Right lobe of liver (tissue), 6 donors: Measurements from ENCODE around the gene MARK4. TPM values are rescaled to one million over a fixed set of nuclear protein-coding genes. Genes with fewer than 3 reads are reported as not detected.
"Not testable (repeated sequence)": the region's sequence is repeated elsewhere in the genome, so short reads cannot be mapped to it uniquely, and the experiment has no call there.

ENCODE experiments used
- ATAC-seq, 4 donors: fragments of 200-7000 bp; cut with Tn5 transposase; one replicate each; pipeline ENCODE4 v1.9.1; 2020; ENCODE audit warnings: mild to moderate bottlenecking in 4 of 4, moderate library complexity in 4 of 4
- DNase-seq, 3 donors: peaks; one replicate each; pipeline ENCODE4 v3.0.0-alpha.2; 2020
- H3K27ac ChIP-seq, 3 donors: fragments of 200-600 bp; one replicate each; pipeline ENCODE4 v1.8.0; 2022
- H3K27me3 ChIP-seq, 2 donors: fragments of 200-600 bp; one replicate each; pipeline ENCODE4 v1.8.0; 2022
- H3K36me3 ChIP-seq, 4 donors: fragments of 200-600 bp; sonication (generic) in 1 of 4; one replicate each; pipeline versions ENCODE4 v1.5.1 to v1.8.0; 2017 to 2022; ENCODE audit warnings: control low read depth in 1 of 4
- H3K4me1 ChIP-seq, 4 donors: fragments of 200-600 bp; sonication (generic) in 1 of 4; one replicate each; pipeline versions ENCODE4 v1.5.1 to v1.8.0; 2017 to 2022; ENCODE audit warnings: control low read depth in 1 of 4
- H3K4me3 ChIP-seq, 3 donors: fragments of 200-600 bp; one replicate each; pipeline ENCODE4 v1.8.0; 2022
- H3K9me3 ChIP-seq, 4 donors: fragments of 200-600 bp; sonication (generic) in 1 of 4; one replicate each; pipeline versions ENCODE4 v1.5.1 to v1.8.0; 2017 to 2022; ENCODE audit warnings: control low read depth in 1 of 4
- CTCF ChIP-seq, 4 donors: fragments of 200-600 bp in 3 of 4; fragments of 450-650 bp in 1 of 4; IDR thresholded peaks; one replicate each; pipeline versions ENCODE4 v1.5.1 to v1.8.0; 2016 to 2022; ENCODE audit warnings: antibody characterized with exemption in 4 of 4, mild to moderate bottlenecking in 2 of 4
- POLR2A ChIP-seq: fragments of 450-650 bp; IDR thresholded peaks from one replicate; pipeline ENCODE4 v1.6.1; 2017; ENCODE audit warnings: antibody characterized with exemption, mild to moderate bottlenecking
- WGBS: methylation state at CpG from one replicate; pipeline ENCODE4 v1.1.6; 2018; ENCODE audit warnings: low coverage, low lambda C conversion rate; ENCODE audit not compliant: insufficient coverage; ENCODE audit errors: missing lambda C conversion rate; 5-methylcytosine and 5-hydroxymethylcytosine counted together
- intact Hi-C, 2 donors: fragments of 100-400 bp; cut with DNase I; formaldehyde crosslinking; loops; one replicate each; pipeline versions ENCODE4 v1.11.2 to v1.14.1; 2022
- total RNA-seq, 6 experiments: library from RNA; depleted of rRNA in 2 of 6; stranded (reverse); fragments of >200 nt in 2 of 6; fragmentation: NEBNext Ultra II Directional in 3 of 6; extraction: Animal tissue kit (Norgen Biotek cat#: 25700) in 3 of 6; gene quantifications; one replicate each; pipeline versions ENCODE4 v1.1.0 to v1.2.4, GENCODE V29; 2016 to 2023
- donor health status: DM: no; HTN: yes; CAD: no.
- donor health status: DM: no; HTN: no; CAD: no.
- donor health status: DM: no; HTN: no; CAD: no.
- donor health status: DM: no; HTN: yes; CAD: no.
- donor health status: DM: no; HTN: yes; CAD: no.

MARK4 gene
- total RNA-seq, 6 experiments from 2014 or later, result 14.2 to 23.5 (median 17.5) TPM

GRCh38 chr19:45306040-45306439 lies 55.0 kb downstream of the MARK4 start:
- no peaks in the 10 kb centered on the region for H3K9me3 ChIP-seq
- no peaks in the 10 kb centered on the region for H3K36me3 ChIP-seq
- H3K4me1 ChIP-seq, result no peaks in the 10 kb centered on the region
- WGBS, result 43% methylated on average over 8 of the region's 9 CpGs
- ATAC-seq (peak in 3 of 4 donors; percentile 17 to 48 (median 29)), DNase-seq (no peak)
- no peak overlapping the region for H3K4me3 ChIP-seq
- H3K27me3 ChIP-seq, result no peaks in the 10 kb centered on the region
- intact Hi-C loops, result no loop called here
- no peak for TF ChIP-seq CTCF (IDR thresholded peaks at IDR 0.05)
- no peak for TF ChIP-seq POLR2A
- H3K27ac ChIP-seq, result no peak overlapping the region

- WGBS, result 71% methylated on average over 8 of the region's 18 CpGs
- Histone ChIP-seq H3K9me3 (no peaks in the 10 kb centered on the region), H3K27me3 (no peaks in the 10 kb centered on the region), H3K4me1 (no peaks in the 10 kb centered on the region), H3K27ac (no peak overlapping the region), H3K36me3 (no peaks in the 10 kb centered on the region), H3K4me3 (no peak overlapping the region)
- ATAC-seq (no peak), DNase-seq (no peak)
- intact Hi-C loops, result no loop called here
- TF ChIP-seq POLR2A (no peak), CTCF (IDR thresholded peaks at IDR 0.05) (no peak)
Measured at GRCh38 chr19:45306518-45307027, 55.5 kb downstream of the MARK4 start.

GRCh38 chr19:45307361-45307760 lies 56.3 kb downstream of the MARK4 start:
- WGBS, result 88% methylated on average over 6 of the region's 19 CpGs
- Histone ChIP-seq H3K4me1 (no peaks in the 10 kb centered on the region), H3K4me3 (no peak overlapping the region), H3K27me3 (no peaks in the 10 kb centered on the region), H3K27ac (no peak overlapping the region), H3K36me3 (no peaks in the 10 kb centered on the region), H3K9me3 (no peaks in the 10 kb centered on the region)
- no peak for ATAC-seq
- intact Hi-C loops, result no loop called here
- TF ChIP-seq POLR2A, result no peak
- no peak for TF ChIP-seq CTCF (IDR thresholded peaks at IDR 0.05)
- no peak for DNase-seq

GRCh38 chr19:45309322-45309721 lies 58.3 kb downstream of the MARK4 start:
- intact Hi-C loops, H3K27ac ChIP-seq, H3K36me3 ChIP-seq, DNase-seq, H3K4me1 ChIP-seq, ATAC-seq, H3K4me3 ChIP-seq, H3K9me3 ChIP-seq, H3K27me3 ChIP-seq: not testable (repeated sequence)
- 83% methylated on average over 8 of the region's 8 CpGs for WGBS

GRCh38 chr19:45311621-45312020 lies 60.5 kb downstream of the MARK4 start:
- no peak overlapping the region for H3K27ac ChIP-seq
- H3K27me3 ChIP-seq, result no peaks in the 10 kb centered on the region
- no peaks in the 10 kb centered on the region for H3K36me3 ChIP-seq
- no peak for DNase-seq
- no peaks in the 10 kb centered on the region for H3K4me1 ChIP-seq
- no peak overlapping the region for H3K4me3 ChIP-seq
- 32% methylated on average over 2 of the region's 18 CpGs for WGBS
- ATAC-seq, result peak; percentile 30 to 39 (median 34)
- no peak for TF ChIP-seq CTCF (IDR thresholded peaks at IDR 0.05)
- no peak for TF ChIP-seq POLR2A
- intact Hi-C loops, result no loop called here
- no peaks in the 10 kb centered on the region for H3K9me3 ChIP-seq

GRCh38 chr19:45312285-45312684 lies 61.2 kb downstream of the MARK4 start:
- H3K36me3 ChIP-seq, H3K27me3 ChIP-seq, ATAC-seq, H3K27ac ChIP-seq, DNase-seq, H3K9me3 ChIP-seq, H3K4me1 ChIP-seq, intact Hi-C loops, H3K4me3 ChIP-seq: not testable (repeated sequence)
- 91% methylated on average over 12 of the region's 14 CpGs for WGBS
